SJCRH30 (cell line): Measurements from ENCODE around the gene VCAN. TPM values are rescaled to one million over a fixed set of nuclear protein-coding genes. Genes with fewer than 3 reads are reported as not detected.

Experiments used
- DNase-seq, 2 experiments: peaks; one replicate each; pipeline ENCODE4 v3.0.0-alpha.2; 2015 to 2020
- H3K27ac ChIP-seq: fragments of 250-450 bp; sonication (Bioruptor Pico); 2 replicates; pipeline ENCODE4 v1.5.1; 2020; ENCODE audit warnings: mild to moderate bottlenecking, moderate library complexity
- H3K27me3 ChIP-seq: fragments of 250-450 bp; sonication (Bioruptor Pico); 2 replicates; pipeline ENCODE4 v1.5.1; 2020; ENCODE audit warnings: mild to moderate bottlenecking, moderate library complexity
- H3K36me3 ChIP-seq: fragments of 250-450 bp; sonication (Bioruptor Pico); 2 replicates; pipeline ENCODE4 v1.5.1; 2020; ENCODE audit warnings: mild to moderate bottlenecking, moderate library complexity
- H3K4me1 ChIP-seq: fragments of 250-450 bp; sonication (Bioruptor Pico); 2 replicates; pipeline ENCODE4 v1.5.1; 2020; ENCODE audit warnings: mild to moderate bottlenecking, moderate library complexity
- H3K4me3 ChIP-seq: fragments of 250-450 bp; sonication (Bioruptor Pico); 2 replicates; pipeline ENCODE4 v1.5.1; 2020; ENCODE audit warnings: mild to moderate bottlenecking, moderate library complexity
- H3K9me3 ChIP-seq: fragments of 250-450 bp; sonication (Bioruptor Pico); replicated peaks from 2 replicates; pipeline ENCODE4 v1.5.1; 2020; ENCODE audit warnings: mild to moderate bottlenecking, moderate library complexity
- total RNA-seq: library from RNA; depleted of rRNA; stranded (reverse); fragments of >200 nt; shearing (Covaris generic); gene quantifications from 2 replicates; pipeline ENCODE4 v1.2.3, GENCODE V29; 2014

VCAN gene
- total RNA-seq, 1 experiment from 2014 or later = 157 TPM

GRCh38 chr5:83474991-83475390, 3.4 kb downstream of the VCAN start:
- Histone ChIP-seq H3K36me3 (peaks cover 3% of the 10 kb centered on the region; the same call in 1 of the 2 replicates), H3K27me3 (no peaks in the 10 kb centered on the region), H3K9me3 (no peaks in the 10 kb centered on the region), H3K4me3 (peak overlapping the region; percentile 75), H3K4me1 (peaks cover 11% of the 10 kb centered on the region), H3K27ac (peak overlapping the region; percentile 88)
- DNase-seq = peak; percentile 37 to 58

- H3K4me3 ChIP-seq = peak overlapping the region; percentile 75
- peaks cover 3% of the 10 kb centered on the region; the same call in 1 of the 2 replicates for H3K36me3 ChIP-seq
- peaks cover 11% of the 10 kb centered on the region for H3K4me1 ChIP-seq
- no peaks in the 10 kb centered on the region for H3K27me3 ChIP-seq
- H3K9me3 ChIP-seq = no peaks in the 10 kb centered on the region
- DNase-seq = peak in 1 of 2 experiments; percentile 41
- H3K27ac ChIP-seq = peak overlapping the region; percentile 88
Observed at GRCh38 chr5:83475391-83475863, 3.9 kb downstream of the VCAN start.

GRCh38 chr5:83475935-83476814, 4.6 kb downstream of the VCAN start:
- Histone ChIP-seq H3K4me3 (peak overlapping the region; percentile 75), H3K27ac (peak overlapping the region; percentile 88)
- peak; percentile 17 to 75 for DNase-seq

GRCh38 chr5:83482961-83483360, 11.4 kb downstream of the VCAN start:
- no peaks in the 10 kb centered on the region for H3K9me3 ChIP-seq
- no peak overlapping the region for H3K4me3 ChIP-seq
- H3K4me1 ChIP-seq = peaks cover under 1% of the 10 kb centered on the region; the same call in 1 of the 2 replicates
- DNase-seq = no peak
- peaks cover 54% of the 10 kb centered on the region for H3K36me3 ChIP-seq
- H3K27ac ChIP-seq = no peak overlapping the region
- H3K27me3 ChIP-seq = no peaks in the 10 kb centered on the region

More at GRCh38 chr5:83475935-83476814, 4.6 kb downstream of the VCAN start:
- H3K9me3 ChIP-seq = no peaks in the 10 kb centered on the region
- H3K27me3 ChIP-seq = no peaks in the 10 kb centered on the region
- peaks cover 8% of the 10 kb centered on the region for H3K36me3 ChIP-seq
- H3K4me1 ChIP-seq = peaks cover 11% of the 10 kb centered on the region

- Histone ChIP-seq H3K27ac (no peak overlapping the region), H3K36me3 (peaks cover 61% of the 10 kb centered on the region), H3K4me1 (peaks cover 11% of the 10 kb centered on the region; the same call in 1 of the 2 replicates), H3K27me3 (no peaks in the 10 kb centered on the region), H3K4me3 (no peak overlapping the region), H3K9me3 (no peaks in the 10 kb centered on the region)
- no peak for DNase-seq
Observed at GRCh38 chr5:83484294-83484693, 12.8 kb downstream of the VCAN start.

- no peak for DNase-seq
- Histone ChIP-seq H3K27me3 (no peaks in the 10 kb centered on the region), H3K4me1 (peaks cover 11% of the 10 kb centered on the region; the same call in 1 of the 2 replicates), H3K9me3 (no peaks in the 10 kb centered on the region), H3K4me3 (no peak overlapping the region), H3K27ac (no peak overlapping the region), H3K36me3 (peaks cover 70% of the 10 kb centered on the region)
Observed at GRCh38 chr5:83485842-83486241, 14.3 kb downstream of the VCAN start.

- no peak overlapping the region for H3K27ac ChIP-seq
- H3K9me3 ChIP-seq = no peaks in the 10 kb centered on the region
- no peaks in the 10 kb centered on the region for H3K27me3 ChIP-seq
- no peak overlapping the region for H3K4me3 ChIP-seq
- H3K36me3 ChIP-seq = peaks cover 69% of the 10 kb centered on the region
- peaks cover 11% of the 10 kb centered on the region; the same call in 1 of the 2 replicates for H3K4me1 ChIP-seq
- no peak for DNase-seq
Observed at GRCh38 chr5:83487155-83487554, 15.6 kb downstream of the VCAN start.

- peak in 1 of 2 experiments; percentile 15 for DNase-seq
- Histone ChIP-seq H3K27ac (no peak overlapping the region), H3K4me1 (peaks cover 11% of the 10 kb centered on the region; the same call in 1 of the 2 replicates), H3K27me3 (no peaks in the 10 kb centered on the region), H3K36me3 (peaks cover 67% of the 10 kb centered on the region), H3K9me3 (no peaks in the 10 kb centered on the region), H3K4me3 (no peak overlapping the region)
Observed at GRCh38 chr5:83488271-83488670, 16.7 kb downstream of the VCAN start.

GRCh38 chr5:83488821-83489220, 17.3 kb downstream of the VCAN start:
- peaks cover 11% of the 10 kb centered on the region; the same call in 1 of the 2 replicates for H3K4me1 ChIP-seq
- H3K36me3 ChIP-seq = peaks cover 67% of the 10 kb centered on the region
- no peaks in the 10 kb centered on the region for H3K27me3 ChIP-seq
- DNase-seq = peak in 1 of 2 experiments; percentile 25
- no peak overlapping the region for H3K27ac ChIP-seq
- no peaks in the 10 kb centered on the region for H3K9me3 ChIP-seq
- no peak overlapping the region for H3K4me3 ChIP-seq

- Histone ChIP-seq H3K27ac (no peak overlapping the region), H3K9me3 (no peaks in the 10 kb centered on the region), H3K36me3 (peaks cover 65% of the 10 kb centered on the region), H3K4me1 (peaks cover 11% of the 10 kb centered on the region; the same call in 1 of the 2 replicates), H3K4me3 (no peak overlapping the region), H3K27me3 (no peaks in the 10 kb centered on the region)
- no peak for DNase-seq
Observed at GRCh38 chr5:83490203-83490602, 18.7 kb downstream of the VCAN start.

- Histone ChIP-seq H3K27ac (no peak overlapping the region), H3K36me3 (peaks cover 75% of the 10 kb centered on the region), H3K9me3 (no peaks in the 10 kb centered on the region), H3K27me3 (no peaks in the 10 kb centered on the region), H3K4me1 (peaks cover 11% of the 10 kb centered on the region; the same call in 1 of the 2 replicates), H3K4me3 (no peak overlapping the region)
- DNase-seq = no peak
Observed at GRCh38 chr5:83492331-83492730, 20.8 kb downstream of the VCAN start.

GRCh38 chr5:83493644-83494043, 22.1 kb downstream of the VCAN start:
- no peak overlapping the region for H3K27ac ChIP-seq
- H3K9me3 ChIP-seq = no peaks in the 10 kb centered on the region
- H3K4me3 ChIP-seq = no peak overlapping the region
- peaks cover 4% of the 10 kb centered on the region; the same call in 1 of the 2 replicates for H3K4me1 ChIP-seq
- H3K36me3 ChIP-seq = peaks cover 81% of the 10 kb centered on the region
- H3K27me3 ChIP-seq = no peaks in the 10 kb centered on the region
- no peak for DNase-seq

- Histone ChIP-seq H3K4me3 (no peak overlapping the region), H3K36me3 (peaks cover 81% of the 10 kb centered on the region), H3K27me3 (no peaks in the 10 kb centered on the region), H3K4me1 (0 out of 2 replicates have a peak, but pooled peaks cover under 1% of the 10 kb centered on the region), H3K27ac (no peak overlapping the region), H3K9me3 (no peaks in the 10 kb centered on the region)
- no peak for DNase-seq
Observed at GRCh38 chr5:83494087-83494620, 22.6 kb downstream of the VCAN start.

- H3K27ac ChIP-seq = no peak overlapping the region
- H3K27me3 ChIP-seq = no peaks in the 10 kb centered on the region
- H3K36me3 ChIP-seq = peaks cover 83% of the 10 kb centered on the region
- H3K9me3 ChIP-seq = no peaks in the 10 kb centered on the region
- no peak for DNase-seq
- H3K4me3 ChIP-seq = no peak overlapping the region
- H3K4me1 ChIP-seq = no peaks in the 10 kb centered on the region
Observed at GRCh38 chr5:83494666-83495065, 23.1 kb downstream of the VCAN start.

GRCh38 chr5:83496626-83497025, 25.1 kb downstream of the VCAN start:
- DNase-seq = no peak
- Histone ChIP-seq H3K4me1 (no peaks in the 10 kb centered on the region), H3K27ac (no peak overlapping the region), H3K36me3 (peaks cover 86% of the 10 kb centered on the region), H3K9me3 (no peaks in the 10 kb centered on the region), H3K27me3 (no peaks in the 10 kb centered on the region), H3K4me3 (no peak overlapping the region)
